ENCODE measurements around the gene GBE1. TPM values are rescaled to one million over a fixed set of nuclear protein-coding genes. Genes with fewer than 3 reads are reported as not detected.

Gene GBE1
- total RNA-seq, 1 donor from 2014 or later, result 14.7 TPM

DNA sequence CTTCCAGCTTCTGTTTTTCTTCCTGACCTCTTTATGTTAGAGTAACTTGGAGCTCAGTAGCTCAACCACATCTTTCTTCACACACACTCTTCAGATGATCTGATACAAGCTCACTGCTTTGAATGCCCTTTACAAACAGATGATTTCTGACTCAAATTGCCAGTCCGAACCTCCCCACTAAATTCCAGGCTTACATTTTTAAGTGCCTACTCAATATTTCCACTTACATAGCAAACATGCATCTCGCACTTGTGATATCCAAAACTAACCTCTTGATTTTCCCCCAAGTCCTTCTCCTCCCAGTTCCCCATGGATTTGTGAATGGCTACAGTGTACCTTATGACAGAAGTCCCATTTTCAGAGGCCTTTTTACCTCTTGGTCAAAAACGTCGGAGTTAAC lies 139.1 kb downstream of the GBE1 start:
- H3K36me3 Mint-ChIP-seq, result no peaks in the 10 kb centered on the region
- no peaks in the 10 kb centered on the region for H3K27me3 Mint-ChIP-seq
- no peak overlapping the region for H3K4me3 Mint-ChIP-seq
- no peaks in the 10 kb centered on the region for H3K9me3 Mint-ChIP-seq
- H3K27ac Mint-ChIP-seq, result no peak overlapping the region
- no peaks in the 10 kb centered on the region for H3K4me1 Mint-ChIP-seq (ENCODE audit: unreplicated experiment)
- no peak for TF ChIP-seq CTCF (conservative IDR thresholded peaks at IDR 0.05)
- no peak for DNase-seq (ENCODE audit: extremely low spot score, unreplicated experiment)

- Mint-ChIP-seq H3K4me1 (ENCODE audit: unreplicated experiment) (no peaks in the 10 kb centered on the region), H3K36me3 (no peaks in the 10 kb centered on the region), H3K4me3 (no peak overlapping the region), H3K27me3 (no peaks in the 10 kb centered on the region), H3K27ac (no peak overlapping the region), H3K9me3 (no peaks in the 10 kb centered on the region)
- no peak for DNase-seq (ENCODE audit: extremely low spot score, unreplicated experiment)
- TF ChIP-seq CTCF (conservative IDR thresholded peaks at IDR 0.05), result no peak
Observed at GRCh38 chr3:81621277-81621676, 140.2 kb downstream of the GBE1 start.

- Mint-ChIP-seq H3K27ac (no peak overlapping the region), H3K9me3 (no peaks in the 10 kb centered on the region), H3K4me3 (no peak overlapping the region), H3K36me3 (no peaks in the 10 kb centered on the region), H3K27me3 (no peaks in the 10 kb centered on the region), H3K4me1 (ENCODE audit: unreplicated experiment) (no peaks in the 10 kb centered on the region)
- TF ChIP-seq CTCF (conservative IDR thresholded peaks at IDR 0.05), result no peak
- no peak for DNase-seq (ENCODE audit: extremely low spot score, unreplicated experiment)
Observed at GRCh38 chr3:81620849-81621248, 140.6 kb downstream of the GBE1 start.

DNA sequence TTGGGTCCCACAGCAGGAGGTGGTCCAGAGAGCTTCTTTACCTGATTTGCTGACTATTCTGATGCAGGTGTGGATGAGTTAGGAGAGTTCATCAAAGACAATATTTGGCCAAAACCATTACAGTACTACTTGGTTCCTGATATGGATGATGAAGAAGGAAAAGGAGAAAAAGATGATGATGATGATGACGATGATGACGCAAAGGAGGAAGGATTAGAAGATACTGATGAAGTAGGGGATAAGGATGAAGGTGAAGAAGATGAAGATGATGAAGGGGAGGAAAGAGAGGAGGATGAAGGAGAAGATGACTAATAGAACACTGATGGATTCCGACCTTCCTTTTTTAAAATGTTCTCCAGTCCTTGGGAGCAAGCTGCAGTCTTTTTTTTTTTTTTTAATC lies 148.7 kb downstream of the GBE1 start:
- no peaks in the 10 kb centered on the region for H3K36me3 Mint-ChIP-seq
- no peaks in the 10 kb centered on the region for H3K4me1 Mint-ChIP-seq (ENCODE audit: unreplicated experiment)
- no peak overlapping the region for H3K4me3 Mint-ChIP-seq
- DNase-seq (ENCODE audit: extremely low spot score, unreplicated experiment), result no peak
- no peak overlapping the region for H3K27ac Mint-ChIP-seq
- no peaks in the 10 kb centered on the region for H3K27me3 Mint-ChIP-seq
- no peak for TF ChIP-seq CTCF (conservative IDR thresholded peaks at IDR 0.05)
- H3K9me3 Mint-ChIP-seq, result no peaks in the 10 kb centered on the region

- no peak overlapping the region for H3K4me3 Mint-ChIP-seq
- H3K27ac Mint-ChIP-seq, result no peak overlapping the region
- H3K36me3 Mint-ChIP-seq, result no peaks in the 10 kb centered on the region
- H3K4me1 Mint-ChIP-seq (ENCODE audit: unreplicated experiment), result no peaks in the 10 kb centered on the region
- no peak for TF ChIP-seq CTCF (conservative IDR thresholded peaks at IDR 0.05)
- no peaks in the 10 kb centered on the region for H3K9me3 Mint-ChIP-seq
- no peaks in the 10 kb centered on the region for H3K27me3 Mint-ChIP-seq
- no peak for DNase-seq (ENCODE audit: extremely low spot score, unreplicated experiment)
Observed at GRCh38 chr3:81602781-81603180, 158.7 kb downstream of the GBE1 start.

DNA sequence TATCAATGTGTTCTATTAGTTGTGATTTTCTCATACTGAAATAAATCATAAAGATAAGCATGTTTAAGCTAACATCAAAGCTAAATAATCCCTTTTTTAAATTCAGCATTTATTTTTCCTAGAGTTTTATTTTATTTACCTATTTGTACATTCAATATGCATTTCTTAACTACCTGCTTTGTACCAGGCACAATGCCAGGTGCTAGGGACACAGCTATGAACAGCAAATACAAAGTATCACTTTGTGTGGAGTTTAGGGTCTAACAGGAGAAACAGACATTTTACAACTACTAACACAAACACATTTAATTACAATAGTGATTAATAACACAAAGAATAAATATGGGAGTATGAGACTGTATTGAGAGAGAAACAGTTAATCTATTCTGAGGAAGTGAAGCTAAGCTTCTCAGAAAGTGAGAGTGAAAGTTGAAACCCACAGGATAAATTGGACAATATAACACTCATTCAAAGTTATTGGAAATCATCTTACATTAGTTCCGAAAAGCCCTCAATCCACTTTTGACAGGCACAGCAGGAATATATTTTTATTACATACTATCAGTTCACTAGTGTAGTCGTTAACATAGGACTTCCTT lies 159.6 kb downstream of the GBE1 start:
- no peak for DNase-seq (ENCODE audit: extremely low spot score, unreplicated experiment)
- H3K27me3 Mint-ChIP-seq, result no peaks in the 10 kb centered on the region
- H3K4me3 Mint-ChIP-seq, result no peak overlapping the region
- H3K27ac Mint-ChIP-seq, result no peak overlapping the region
- H3K36me3 Mint-ChIP-seq, result no peaks in the 10 kb centered on the region
- no peaks in the 10 kb centered on the region for H3K4me1 Mint-ChIP-seq (ENCODE audit: unreplicated experiment)
- no peak for TF ChIP-seq CTCF (conservative IDR thresholded peaks at IDR 0.05)
- H3K9me3 Mint-ChIP-seq, result no peaks in the 10 kb centered on the region
